Dedifferentiated amniotic fluid mesenchymal stem cell (primary cell): ENCODE measurements around the gene HTR3D.
"Not testable (repeated sequence)": the region's sequence is repeated elsewhere in the genome, so short reads cannot be mapped to it uniquely, and the experiment has no call there.

Experiments used
- DNase-seq: peaks from one replicate; pipeline ENCODE4 v3.0.0-alpha.2; 2016; ENCODE audit errors: extremely low spot score

Gene HTR3D

GRCh38 chr3:184067573-184068055 lies 36.1 kb downstream of the HTR3D start:
- DNase-seq = no peak

- no peak for DNase-seq
These were observed 36.8 kb downstream of the HTR3D start for GRCh38 chr3:184068344-184068743.

GRCh38 chr3:184071142-184071541 lies 39.6 kb downstream of the HTR3D start:
- not testable (repeated sequence) for DNase-seq

- no peak for DNase-seq
These were observed 42.1 kb downstream of the HTR3D start for GRCh38 chr3:184073621-184074020.

- no peak for DNase-seq
These were observed 44.4 kb downstream of the HTR3D start for GRCh38 chr3:184075901-184076300.

- DNase-seq = no peak
These were observed 46.3 kb downstream of the HTR3D start for GRCh38 chr3:184077881-184078280.

- DNase-seq = peak; percentile 82
These were observed 47.3 kb downstream of the HTR3D start for GRCh38 chr3:184078851-184079250.

- no peak for DNase-seq
These were observed 49.7 kb downstream of the HTR3D start for GRCh38 chr3:184081116-184081830.

- DNase-seq = no peak
These were observed 50.5 kb downstream of the HTR3D start for GRCh38 chr3:184082034-184082433.

- no peak for DNase-seq
These were observed 50.9 kb downstream of the HTR3D start for GRCh38 chr3:184082465-184082864.

- no peak for DNase-seq
These were observed 53.9 kb downstream of the HTR3D start for GRCh38 chr3:184085389-184085852.
